HG03108 (cell line): Measurements from ENCODE around the gene SHQ1.
"Not testable (repeated sequence)": the region's sequence is repeated elsewhere in the genome, so short reads cannot be mapped to it uniquely, and the experiment has no call there.

ENCODE experiments used
- ATAC-seq: cut with Tn5 transposase; IDR thresholded peaks from one replicate; pipeline ENCODE4 v1.9.1; 2021; ENCODE audit warnings: moderate library complexity; ENCODE audit not compliant: unreplicated experiment

The SHQ1 gene

GRCh38 chr3:72754582-72754981 is 93.7 kb downstream of the SHQ1 start:
- ATAC-seq: no peak

GRCh38 chr3:72753495-72753894 is 94.8 kb downstream of the SHQ1 start:
- ATAC-seq: no peak

- no peak for ATAC-seq
Measured at GRCh38 chr3:72750405-72750965, 97.8 kb downstream of the SHQ1 start.

GRCh38 chr3:72748659-72749058 is 99.6 kb downstream of the SHQ1 start:
- no peak for ATAC-seq

- ATAC-seq: no peak
Measured at GRCh38 chr3:72746430-72747411, 101.5 kb downstream of the SHQ1 start.

- ATAC-seq: no peak
Measured at GRCh38 chr3:72745146-72745999, 102.9 kb downstream of the SHQ1 start.

GRCh38 chr3:72744330-72744729 is 103.9 kb downstream of the SHQ1 start:
- ATAC-seq: no peak

- ATAC-seq: no peak
Measured at GRCh38 chr3:72739531-72740466, 108.4 kb downstream of the SHQ1 start.

- no peak for ATAC-seq
Measured at GRCh38 chr3:72738752-72739530, 109.3 kb downstream of the SHQ1 start.

GRCh38 chr3:72735072-72735471 is 113.2 kb downstream of the SHQ1 start:
- ATAC-seq: not testable (repeated sequence)

- no peak for ATAC-seq
Measured at GRCh38 chr3:72733676-72734075, 114.6 kb downstream of the SHQ1 start.

GRCh38 chr3:72732666-72733345 is 115.4 kb downstream of the SHQ1 start:
- ATAC-seq: not testable (repeated sequence)

GRCh38 chr3:72728958-72729467 is 119.2 kb downstream of the SHQ1 start:
- no peak for ATAC-seq

- no peak for ATAC-seq
Measured at GRCh38 chr3:72728329-72728889, 119.8 kb downstream of the SHQ1 start.

GRCh38 chr3:72727726-72728125 is 120.5 kb downstream of the SHQ1 start:
- no peak for ATAC-seq

GRCh38 chr3:72727172-72727571 is 121.1 kb downstream of the SHQ1 start:
- no peak for ATAC-seq

- no peak for ATAC-seq
Measured at GRCh38 chr3:72725229-72725628, 123.0 kb downstream of the SHQ1 start.

GRCh38 chr3:72724070-72724469 is 124.2 kb downstream of the SHQ1 start:
- no peak for ATAC-seq
